Left ventricle myocardium superior (tissue), 1 donor: ENCODE measurements around the gene AXIN1. TPM values are rescaled to one million over a fixed set of nuclear protein-coding genes. Genes with fewer than 3 reads are reported as not detected.

Experiments used
- ATAC-seq: fragments of 200-7000 bp; cut with Tn5 transposase; one replicate; pipeline ENCODE4 v1.9.1; 2020; ENCODE audit warnings: mild to moderate bottlenecking, moderate library complexity
- DNase-seq: peaks from one replicate; pipeline ENCODE4 v3.0.0-alpha.2; 2020
- intact Hi-C: fragments of 100-400 bp; cut with micrococcal nuclease; formaldehyde crosslinking; loops from one replicate; pipeline ENCODE4 v1.11.0; 2022
- total RNA-seq: library from RNA; stranded (reverse); fragmentation: NEBNext Ultra II Directional; extraction: Animal tissue kit (Norgen Biotek cat#: 25700); gene quantifications from one replicate; pipeline ENCODE4 v1.2.1, GENCODE V29; 2021
- donor health status: DM: no; HTN: yes; CAD: no; lungs with severe emphysema.

Gene AXIN1
- total RNA-seq, 1 donor from 2014 or later = 14.4 TPM

DNA sequence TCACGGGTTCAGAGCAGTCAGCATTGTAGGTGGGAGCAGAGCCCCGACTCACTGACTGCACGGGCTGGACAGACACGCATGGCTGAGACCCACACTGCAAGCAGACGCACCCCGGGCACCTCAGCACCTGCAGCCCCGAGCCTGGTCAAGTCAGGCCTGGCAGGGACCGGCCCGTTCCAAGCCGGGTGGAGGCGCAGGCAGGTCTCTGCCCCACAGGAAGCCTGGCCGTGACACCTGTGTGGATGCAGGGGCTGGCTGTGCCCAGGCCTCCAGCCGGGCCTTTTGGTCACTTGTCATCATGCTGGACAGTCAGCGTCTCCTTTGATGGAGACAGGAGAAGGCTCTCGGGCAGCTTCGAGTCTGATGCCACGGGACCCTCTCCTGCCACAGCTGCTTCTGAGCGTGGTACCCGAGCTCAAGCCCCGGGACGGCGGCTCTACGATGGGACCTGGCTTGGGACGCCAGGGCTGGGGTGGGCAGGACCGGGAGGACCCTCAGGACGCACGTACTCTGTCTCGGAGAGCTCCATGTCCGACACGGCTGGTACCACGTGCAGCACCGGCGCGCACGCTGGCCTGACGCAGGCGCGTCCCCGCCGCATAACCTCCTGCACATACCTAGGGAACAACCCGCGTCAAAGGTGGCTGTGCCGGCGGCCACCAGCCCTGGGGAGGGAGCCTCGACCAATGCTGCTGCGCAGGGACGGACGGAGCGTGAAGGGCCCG lies 61.7 kb downstream of the AXIN1 start:
- DNase-seq (no peak), ATAC-seq (no peak)

DNA sequence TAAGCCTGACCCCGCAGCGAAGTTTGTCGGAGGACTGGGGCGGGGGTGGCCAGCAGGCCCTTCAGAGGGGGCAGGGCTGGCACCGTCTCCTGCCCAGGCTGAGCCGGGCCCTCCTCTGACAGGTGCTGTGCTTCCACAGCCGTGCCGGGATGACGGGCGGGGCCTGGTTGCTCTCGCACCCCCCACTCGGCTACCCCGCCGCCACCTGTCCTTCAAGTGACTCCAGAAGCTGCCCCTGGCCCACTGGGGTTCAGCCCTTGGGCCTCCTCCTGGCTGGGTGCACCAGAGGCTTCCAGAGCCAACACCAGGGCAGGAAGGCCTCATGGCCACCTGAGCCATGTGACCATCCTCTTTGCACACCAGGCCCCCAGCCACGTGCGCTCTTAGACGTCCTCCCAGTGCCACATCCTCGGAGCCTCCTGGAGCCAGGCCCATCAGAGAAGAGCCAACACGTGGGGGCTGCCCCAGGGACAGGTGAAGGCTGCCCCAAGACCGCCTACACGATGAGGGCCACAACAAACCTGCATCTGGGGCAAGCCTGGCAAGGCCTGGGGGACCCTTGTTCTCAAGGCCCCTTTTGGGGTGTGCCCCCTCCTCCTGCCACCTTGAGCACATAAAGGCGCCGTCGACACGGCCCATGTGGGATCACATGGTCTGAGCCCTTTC lies 62.4 kb downstream of the AXIN1 start:
- ATAC-seq = no peak
- intact Hi-C loops = no loop called here
- no peak for DNase-seq

More for the DNA sequence above, 61.7 kb downstream of the AXIN1 start:
- intact Hi-C loops = no loop called here

DNA sequence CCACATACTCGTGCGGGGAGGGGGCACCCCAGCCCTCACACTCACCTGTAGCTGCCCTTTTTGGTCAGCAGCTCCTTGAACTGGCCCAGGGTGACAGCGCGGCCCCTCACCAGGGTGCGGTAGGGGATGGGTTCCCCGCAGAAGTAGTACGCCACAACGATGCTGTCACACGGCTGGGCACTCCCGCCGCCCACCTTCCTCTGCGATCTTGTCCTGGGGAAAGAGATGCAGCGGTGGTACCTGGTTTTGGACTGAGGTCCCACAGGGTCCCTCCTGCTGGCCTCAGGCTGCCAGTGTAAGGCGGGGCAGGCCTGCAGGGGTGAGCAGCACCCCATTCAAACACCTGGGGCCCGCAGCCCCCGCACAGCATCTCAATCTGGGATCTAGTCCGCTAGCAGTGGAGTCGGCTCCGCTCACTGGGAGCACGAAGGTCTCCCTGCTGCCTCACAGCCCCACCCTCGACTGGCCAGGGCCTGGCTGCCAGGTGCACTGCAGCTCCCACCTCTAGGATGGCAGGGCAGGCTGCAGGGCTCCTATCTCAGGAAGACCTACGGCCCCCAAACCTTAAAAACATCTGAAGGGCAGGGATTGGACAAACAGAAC lies 63.0 kb downstream of the AXIN1 start:
- DNase-seq (no peak), ATAC-seq (no peak)
- intact Hi-C loops = no loop called here

DNA sequence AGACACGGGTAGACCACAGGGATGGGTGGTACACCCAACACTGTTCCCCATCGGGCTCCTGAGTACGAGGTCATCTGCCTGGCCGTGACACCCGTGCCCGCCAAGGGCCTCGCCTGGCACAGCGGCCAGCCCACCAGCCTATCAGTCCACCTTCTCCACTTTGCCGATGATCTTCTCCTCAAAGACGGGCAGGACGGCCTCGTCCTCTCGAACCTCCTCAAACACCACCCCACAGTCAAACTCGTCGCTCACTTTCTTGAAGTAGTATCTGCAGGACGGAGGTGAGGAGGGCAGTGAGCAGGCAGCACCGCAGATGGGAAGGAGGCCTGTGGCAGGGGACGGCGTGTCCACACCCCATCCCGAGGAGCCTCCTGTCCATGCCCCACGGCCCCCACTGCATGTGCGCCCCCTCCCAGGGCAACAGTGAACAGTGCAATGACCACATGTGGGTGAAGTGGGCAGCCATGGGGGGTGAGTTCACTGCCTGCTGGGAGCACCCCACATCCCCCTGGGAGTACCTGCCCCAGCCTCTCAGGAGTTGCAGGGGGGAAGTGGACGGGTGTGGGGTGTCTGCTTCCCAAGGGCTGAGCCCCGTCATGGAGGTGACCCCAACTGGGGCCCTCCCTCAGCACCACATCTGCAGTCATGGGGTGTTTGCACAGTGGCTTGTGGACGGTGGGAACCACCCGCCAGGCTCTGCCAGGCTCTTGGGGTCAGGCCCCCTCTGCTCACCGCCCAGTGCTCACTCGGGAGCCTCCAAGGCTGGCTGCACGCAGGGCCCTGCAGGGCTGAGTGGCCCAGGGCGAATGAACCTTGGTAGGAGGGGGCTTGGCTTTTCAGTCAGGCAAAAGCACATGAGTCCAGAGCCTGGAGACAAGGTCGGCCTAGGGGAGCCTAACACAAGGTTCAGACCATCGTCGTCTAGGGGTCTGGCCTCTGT lies 64.3 kb downstream of the AXIN1 start:
- no peak for ATAC-seq
- intact Hi-C loops = no loop called here
- DNase-seq = no peak

DNA sequence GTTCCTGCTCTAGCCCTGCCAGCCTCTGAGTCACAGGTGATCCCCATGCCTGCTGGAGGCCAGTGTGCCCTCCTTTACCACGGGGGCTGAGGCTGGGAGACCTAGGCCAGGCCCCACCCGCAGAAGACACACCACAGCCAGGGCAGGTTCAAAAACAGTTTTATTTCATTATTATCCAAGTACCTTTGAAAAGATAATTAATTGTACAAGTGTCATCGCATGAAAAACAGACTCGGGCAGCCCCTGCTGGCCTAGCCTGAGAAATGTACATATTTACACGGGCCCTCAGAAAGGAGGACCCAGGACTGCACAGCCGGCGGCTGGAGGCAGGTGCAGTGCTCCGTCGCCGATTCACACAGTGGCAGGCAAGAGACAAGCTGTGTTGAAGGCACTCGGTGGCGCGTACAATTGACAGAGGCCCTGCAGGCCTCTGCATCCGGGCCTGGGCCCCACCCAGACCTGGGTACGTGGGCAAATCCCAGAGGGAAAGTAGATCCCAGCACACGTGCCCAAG lies 65.2 kb downstream of the AXIN1 start:
- DNase-seq (no peak), ATAC-seq (no peak)
- intact Hi-C loops = no loop called here

DNA sequence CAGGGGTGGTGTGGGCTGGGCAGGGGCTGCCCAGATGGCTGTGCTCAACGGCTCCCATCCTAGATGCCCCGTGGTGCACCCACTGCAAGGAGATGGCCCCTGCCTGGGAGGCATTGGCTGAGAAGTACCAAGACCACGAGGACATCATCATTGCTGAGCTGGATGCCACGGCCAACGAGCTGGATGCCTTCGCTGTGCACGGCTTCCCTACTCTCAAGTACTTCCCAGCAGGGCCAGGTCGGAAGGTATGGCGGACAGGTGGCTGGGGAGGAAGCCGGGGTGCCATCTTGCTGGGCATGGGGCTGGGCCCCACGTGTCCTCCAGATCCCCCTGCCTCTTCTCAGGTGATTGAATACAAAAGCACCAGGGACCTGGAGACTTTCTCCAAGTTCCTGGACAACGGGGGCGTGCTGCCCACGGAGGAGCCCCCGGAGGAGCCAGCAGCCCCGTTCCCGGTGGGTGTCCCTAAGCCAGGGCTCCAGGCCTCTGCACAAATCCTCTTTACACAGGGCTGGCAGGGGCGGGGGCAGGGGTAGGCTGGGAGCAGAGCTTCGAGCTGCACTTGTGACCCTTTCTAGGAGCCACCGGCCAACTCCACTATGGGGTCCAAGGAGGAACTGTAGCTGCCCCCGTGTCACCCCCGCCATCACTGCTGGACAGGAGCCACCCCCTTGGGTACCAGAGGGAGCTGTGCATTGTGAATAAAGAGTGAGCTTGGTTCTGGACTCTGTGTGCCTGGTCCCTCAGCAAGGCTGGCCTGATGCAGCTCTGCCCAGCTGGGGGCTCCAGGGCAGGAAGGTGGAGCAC lies 65.8 kb downstream of the AXIN1 start:
- no peak for ATAC-seq
- no peak for DNase-seq
- intact Hi-C loops = no loop called here

DNA sequence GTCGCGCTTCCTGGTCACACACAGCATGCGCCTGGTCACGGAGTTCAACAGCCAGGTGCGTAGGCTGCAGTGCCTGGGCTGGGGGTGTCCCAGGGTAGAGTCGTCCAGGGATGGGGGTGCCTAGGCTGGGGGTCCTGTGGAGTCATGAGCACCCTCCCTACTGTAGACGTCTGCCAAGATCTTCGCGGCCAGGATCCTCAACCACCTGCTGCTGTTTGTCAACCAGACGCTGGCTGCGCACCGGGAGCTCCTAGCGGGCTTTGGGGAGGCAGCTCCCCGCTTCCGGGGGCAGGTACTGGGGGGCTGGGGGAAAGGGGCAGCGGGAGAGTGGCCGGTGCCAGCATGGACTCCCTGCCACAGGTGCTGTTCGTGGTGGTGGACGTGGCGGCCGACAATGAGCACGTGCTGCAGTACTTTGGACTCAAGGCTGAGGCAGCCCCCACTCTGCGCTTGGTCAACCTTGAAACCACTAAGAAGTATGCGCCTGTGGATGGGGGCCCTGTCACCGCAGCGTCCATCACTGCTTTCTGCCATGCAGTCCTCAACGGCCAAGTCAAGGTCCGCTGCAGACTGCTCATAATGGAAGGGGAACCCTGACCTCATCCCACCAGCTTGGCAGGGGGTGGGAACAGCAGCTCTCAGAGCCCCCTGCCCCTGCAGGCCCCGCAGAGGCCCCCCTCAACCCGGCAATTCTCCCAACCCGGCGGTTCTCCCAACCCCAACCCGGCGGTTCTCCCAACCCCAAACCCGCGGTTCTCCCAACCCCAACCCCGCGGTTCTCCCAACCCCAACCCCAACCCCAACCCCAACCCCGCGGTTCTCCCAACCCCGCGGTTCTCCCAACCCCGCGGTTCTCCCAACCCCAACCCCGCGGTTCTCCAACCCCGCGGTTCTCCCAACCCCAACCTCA lies 67.1 kb downstream of the AXIN1 start:
- ATAC-seq = no peak
- intact Hi-C loops = no loop called here
- DNase-seq = no peak

DNA sequence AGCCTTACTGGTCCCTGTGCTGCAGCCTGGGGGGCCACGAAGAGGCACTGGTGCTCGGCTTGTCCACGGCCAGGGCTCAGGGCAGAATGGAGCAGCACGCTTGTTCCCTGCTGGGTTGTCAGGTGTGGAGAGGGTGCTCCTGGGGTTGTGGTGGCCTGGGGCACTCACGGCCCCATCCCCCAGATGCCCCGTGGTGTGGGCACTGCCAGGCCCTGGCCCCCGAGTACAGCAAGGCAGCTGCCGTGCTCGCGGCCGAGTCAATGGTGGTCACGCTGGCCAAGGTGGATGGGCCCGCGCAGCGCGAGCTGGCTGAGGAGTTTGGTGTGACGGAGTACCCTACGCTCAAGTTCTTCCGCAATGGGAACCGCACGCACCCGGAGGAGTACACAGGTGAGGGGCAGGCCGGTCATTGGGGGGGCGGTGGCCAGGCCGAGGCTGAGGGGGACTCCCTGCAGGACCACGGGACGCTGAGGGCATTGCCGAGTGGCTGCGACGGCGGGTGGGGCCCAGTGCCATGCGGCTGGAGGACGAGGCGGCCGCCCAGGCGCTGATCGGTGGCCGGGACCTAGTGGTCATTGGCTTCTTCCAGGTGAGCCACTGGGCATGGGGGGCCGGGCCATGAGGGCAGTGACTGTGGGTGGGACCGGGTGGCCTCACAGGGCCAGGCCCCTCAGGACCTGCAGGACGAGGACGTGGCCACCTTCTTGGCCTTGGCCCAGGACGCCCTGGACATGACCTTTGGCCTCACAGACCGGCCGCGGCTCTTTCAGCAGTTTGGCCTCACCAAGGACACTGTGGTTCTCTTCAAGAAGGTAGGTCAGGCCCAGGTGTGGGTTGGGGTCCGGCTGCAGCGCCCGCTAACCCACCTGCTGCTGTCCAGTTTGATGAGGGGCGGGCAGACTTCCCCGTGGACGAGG lies 68.1 kb downstream of the AXIN1 start:
- intact Hi-C loops = no loop called here

DNA sequence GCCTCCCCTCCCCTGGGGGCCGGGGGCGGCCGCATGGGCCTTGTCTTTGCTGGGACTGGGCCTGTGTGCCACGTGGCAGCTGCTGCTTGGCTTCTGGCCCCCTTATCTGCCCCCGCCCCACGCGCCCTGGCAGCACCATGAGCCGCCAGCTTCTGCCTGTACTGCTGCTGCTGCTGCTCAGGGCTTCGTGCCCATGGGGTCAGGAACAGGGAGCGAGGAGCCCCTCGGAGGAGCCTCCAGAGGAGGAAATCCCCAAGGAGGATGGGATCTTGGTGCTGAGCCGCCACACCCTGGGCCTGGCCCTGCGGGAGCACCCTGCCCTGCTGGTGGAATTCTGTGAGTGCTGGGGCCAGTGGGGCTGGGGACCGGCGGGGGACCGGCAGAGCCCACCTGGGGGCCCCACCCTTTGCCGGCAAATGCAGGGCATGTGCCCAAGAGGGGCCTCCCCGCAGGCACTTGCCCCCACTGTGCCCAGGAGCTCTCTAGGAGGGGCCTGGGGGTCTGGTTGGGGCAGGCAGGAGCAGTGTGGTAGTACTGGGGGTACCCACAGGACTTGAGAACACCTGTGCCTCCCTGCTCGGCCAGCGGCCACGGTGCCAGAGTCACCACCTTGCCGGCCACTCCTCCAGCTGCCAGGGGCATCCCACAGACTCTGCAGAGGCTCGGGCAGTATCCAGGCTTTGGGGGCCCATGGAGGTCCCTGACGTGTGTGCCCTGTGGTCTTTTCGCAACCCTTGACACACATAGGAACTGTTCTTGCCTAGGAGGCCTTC lies 69.3 kb downstream of the AXIN1 start, which contains the start of gene PDIA2:
PDIA2 (plus strand) TSS at position 132 of the 773 bp plus-strand sequence; CDS start at position 138, 6 bp downstream.
- ATAC-seq = no peak
- DNase-seq = no peak

More for the DNA sequence above, 68.1 kb downstream of the AXIN1 start:
- ATAC-seq = no peak
- DNase-seq = no peak

DNA sequence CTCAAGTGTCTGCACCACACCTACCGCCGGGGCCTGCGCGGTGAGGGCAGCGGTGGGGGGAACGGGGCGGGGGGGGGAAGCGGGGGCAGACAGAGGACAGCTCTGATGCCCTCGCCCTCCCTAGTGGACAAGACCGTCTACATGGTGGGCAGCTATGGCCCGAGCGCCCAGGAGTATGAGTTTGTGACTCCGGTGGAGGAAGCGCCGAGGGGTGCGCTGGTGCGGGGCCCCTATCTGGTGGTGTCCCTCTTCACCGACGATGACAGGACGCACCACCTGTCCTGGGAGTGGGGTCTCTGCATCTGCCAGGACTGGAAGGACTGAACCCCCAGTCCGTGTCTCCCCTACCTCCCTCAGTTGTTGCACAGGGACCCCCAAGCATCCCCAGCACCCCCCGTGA lies 70.0 kb downstream of the AXIN1 start:
- DNase-seq = no peak
- ATAC-seq = no peak
- intact Hi-C loops = no loop called here

More for the DNA sequence above, 69.3 kb downstream of the AXIN1 start, which contains the start of gene PDIA2:
- intact Hi-C loops = no loop called here

DNA sequence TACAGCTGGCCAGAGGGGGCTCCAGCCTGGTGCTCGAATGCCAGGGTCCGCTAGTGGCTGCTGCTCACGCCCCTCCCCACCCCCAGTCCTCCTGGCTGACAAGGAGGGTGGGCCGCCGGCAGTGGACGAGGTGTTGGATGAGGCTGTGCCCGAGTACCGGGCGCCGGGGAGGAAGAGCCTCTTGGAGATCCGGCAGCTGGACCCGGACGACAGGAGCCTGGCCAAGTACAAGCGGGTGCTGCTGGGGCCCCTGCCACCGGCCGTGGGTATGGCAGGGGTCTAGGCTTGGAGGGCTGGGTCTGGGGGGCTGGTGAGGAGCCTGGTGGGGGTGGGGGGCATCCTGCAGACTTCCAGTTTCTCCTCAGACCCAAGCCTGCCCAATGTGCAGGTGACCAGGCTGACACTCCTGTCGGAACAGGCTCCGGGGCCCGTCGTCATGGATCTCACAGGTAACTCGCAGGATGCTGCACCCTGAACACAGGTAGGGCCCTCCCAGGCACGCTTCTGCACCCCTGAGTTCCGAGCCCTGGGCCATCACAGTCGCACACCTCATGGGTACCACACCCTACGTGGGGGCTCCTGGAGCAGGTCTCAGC lies 70.8 kb downstream of the AXIN1 start:
- ATAC-seq (no peak), DNase-seq (no peak)
- intact Hi-C loops = no loop called here

DNA sequence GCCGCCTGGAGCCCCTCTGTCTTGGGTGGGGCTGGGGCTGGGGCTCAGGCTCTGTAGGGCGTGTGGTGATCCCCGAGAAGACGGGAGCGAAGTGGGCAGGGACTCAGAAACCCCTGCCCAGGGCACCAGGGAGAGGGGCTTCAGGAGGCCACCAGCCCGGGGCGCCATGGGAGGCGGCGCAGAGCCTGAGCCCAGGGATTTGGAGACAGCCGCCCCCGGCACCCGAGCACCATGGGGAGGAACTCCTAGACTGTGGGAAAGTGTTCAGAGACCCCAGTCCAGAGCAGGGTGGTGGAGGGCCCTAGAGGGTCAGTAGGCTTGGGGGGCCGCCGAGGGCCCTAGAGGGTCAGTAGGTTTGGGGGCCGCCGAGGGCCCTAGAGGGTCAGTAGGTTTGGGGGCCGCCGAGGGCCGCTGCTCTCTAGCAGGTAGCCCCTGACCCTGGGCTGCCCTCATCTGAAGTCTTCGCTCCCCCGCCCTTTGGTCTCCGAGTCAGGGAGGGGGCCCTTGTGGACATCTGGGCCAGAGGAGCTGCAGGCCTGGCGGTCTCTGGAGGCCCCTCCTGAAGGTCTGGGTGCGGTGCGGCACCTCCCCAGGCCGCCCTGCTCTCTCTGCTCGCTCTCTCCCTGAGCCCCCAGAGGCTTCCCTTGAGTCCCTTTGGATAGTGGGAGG lies 71.4 kb downstream of the AXIN1 start:
- no peak for ATAC-seq
- intact Hi-C loops = no loop called here
- DNase-seq = no peak

DNA sequence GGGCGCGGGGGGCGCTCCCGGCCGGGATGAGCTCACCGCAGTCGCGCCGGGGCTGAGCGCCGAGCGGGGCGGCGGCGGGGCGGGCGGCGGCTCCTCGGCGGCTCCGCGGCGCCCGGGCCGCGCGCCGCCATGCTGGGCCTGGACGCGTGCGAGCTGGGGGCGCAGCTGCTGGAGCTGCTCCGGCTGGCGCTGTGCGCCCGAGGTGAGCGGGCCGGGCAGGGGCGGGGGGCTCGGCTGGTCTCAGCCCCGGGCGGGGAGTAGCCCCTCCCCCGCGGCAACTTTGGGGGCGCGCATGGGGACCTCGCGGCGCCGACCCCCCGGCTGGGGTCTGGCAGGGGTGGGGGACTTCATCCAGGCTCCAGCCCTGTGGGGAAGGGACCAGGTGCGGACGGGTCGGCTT lies 72.0 kb downstream of the AXIN1 start, which contains the start of gene ARHGDIG:
ARHGDIG (plus strand) TSS at position 40 of the 400 bp plus-strand sequence; CDS start at position 130, 90 bp downstream.
- DNase-seq = no peak
- intact Hi-C loops = no loop called here
- ATAC-seq = no peak

DNA sequence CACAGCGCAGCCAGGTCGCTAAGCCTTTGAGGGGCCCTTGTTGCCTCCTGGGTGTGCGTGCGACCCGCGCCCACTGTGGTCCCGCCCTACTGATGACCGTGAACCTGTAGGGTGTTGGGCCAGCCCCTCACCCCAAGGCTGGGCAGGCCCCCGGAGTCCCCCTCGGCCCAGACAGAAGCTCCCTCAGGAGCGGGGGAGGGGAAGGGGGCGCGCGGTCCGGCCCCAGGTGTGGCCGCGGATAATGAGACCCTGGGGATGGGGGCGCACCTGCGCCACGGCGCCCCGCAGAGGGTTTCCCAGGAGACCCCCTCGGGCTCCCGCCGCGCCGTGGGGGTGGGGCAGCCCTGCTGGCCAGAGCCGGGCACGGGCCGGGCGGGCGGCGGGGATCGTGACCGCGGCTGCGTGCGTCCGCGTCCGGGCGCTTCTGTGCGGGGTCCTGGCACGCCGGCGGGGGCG lies 72.5 kb downstream of the AXIN1 start:
- no peak for DNase-seq
- intact Hi-C loops = no loop called here
- no peak for ATAC-seq
